Cardiac septum (tissue), 1 donor: ENCODE results near the gene OR4N2. TPM values are rescaled to one million over a fixed set of nuclear protein-coding genes. Genes with fewer than 3 reads are reported as not detected.
"Not testable (repeated sequence)": the region's sequence is repeated elsewhere in the genome, so short reads cannot be mapped to it uniquely, and the experiment has no call there.

Experiments used
- DNase-seq: peaks from one replicate; pipeline ENCODE4 v3.0.0-alpha.2; 2020; ENCODE audit warnings: low spot score
- intact Hi-C: fragments of 100-400 bp; cut with DNase I; formaldehyde crosslinking; loops from one replicate; pipeline ENCODE4 v1.14.0; 2022
- long read RNA-seq: library from polyadenylated mRNA; unstranded; transcript quantifications from one replicate; pipeline ENCODE4 v2.0.0, GENCODE V29; 2021
- total RNA-seq: library from RNA; stranded (reverse); fragmentation: NEBNext Ultra II Directional; extraction: Animal tissue kit (Norgen Biotek cat#: 25700); gene quantifications from one replicate; pipeline ENCODE4 v1.2.1, GENCODE V29; 2021
- donor health status: DM: no; HTN: no; CAD: no.

Gene OR4N2, protein sequence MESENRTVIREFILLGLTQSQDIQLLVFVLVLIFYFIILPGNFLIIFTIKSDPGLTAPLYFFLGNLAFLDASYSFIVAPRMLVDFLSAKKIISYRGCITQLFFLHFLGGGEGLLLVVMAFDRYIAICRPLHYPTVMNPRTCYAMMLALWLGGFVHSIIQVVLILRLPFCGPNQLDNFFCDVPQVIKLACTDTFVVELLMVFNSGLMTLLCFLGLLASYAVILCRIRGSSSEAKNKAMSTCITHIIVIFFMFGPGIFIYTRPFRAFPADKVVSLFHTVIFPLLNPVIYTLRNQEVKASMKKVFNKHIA
- total RNA-seq: not detected
- long read RNA-seq: 0 reads

DNA sequence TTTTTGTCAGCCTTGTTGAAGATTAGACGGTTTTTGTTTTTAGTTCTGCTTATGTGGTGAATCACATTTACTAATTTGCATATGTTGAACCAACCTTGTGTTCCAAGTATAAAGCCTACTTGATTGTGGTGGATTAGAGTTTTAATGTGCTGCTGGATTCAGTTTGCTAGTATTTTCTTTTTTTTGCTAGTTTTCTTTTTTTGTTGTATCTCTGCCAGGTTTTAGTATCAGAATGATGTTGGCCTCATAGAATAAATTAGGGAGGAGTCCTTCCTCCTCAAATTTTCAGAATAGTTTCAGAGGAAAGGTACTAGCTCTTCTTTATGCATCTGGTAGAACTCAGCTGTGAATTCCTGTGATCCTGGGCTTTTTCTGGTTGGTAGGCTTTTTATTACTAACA, at the start of gene OR4N2:
TSS of gene OR4N2 (plus strand) at position 301 of the 400 bp plus-strand sequence. CDS start 23,679 bp downstream, outside the sequence.
- intact Hi-C loops, DNase-seq: not testable (repeated sequence)

DNA sequence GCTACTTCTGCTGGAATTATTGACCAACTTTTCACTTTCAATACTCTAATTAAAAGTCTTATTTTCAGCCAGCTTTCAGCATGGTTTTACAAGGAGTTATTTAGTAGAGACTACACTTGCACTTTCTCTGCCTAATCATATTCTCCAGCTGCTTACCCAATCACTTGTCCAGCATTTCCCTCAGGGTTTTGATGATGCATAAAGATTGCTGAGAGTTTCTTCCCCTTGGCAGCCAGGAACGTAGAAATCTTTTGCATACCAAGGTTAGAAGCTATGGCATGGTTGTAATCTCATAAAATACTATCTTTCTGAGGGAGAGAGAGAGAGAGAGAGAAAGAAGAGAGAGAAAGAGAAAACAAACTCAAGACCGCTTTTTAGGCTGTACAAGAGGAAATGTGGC, 49.4 kb upstream of the OR4N2 start:
- no peak for DNase-seq
- intact Hi-C loops: no loop called here

DNA sequence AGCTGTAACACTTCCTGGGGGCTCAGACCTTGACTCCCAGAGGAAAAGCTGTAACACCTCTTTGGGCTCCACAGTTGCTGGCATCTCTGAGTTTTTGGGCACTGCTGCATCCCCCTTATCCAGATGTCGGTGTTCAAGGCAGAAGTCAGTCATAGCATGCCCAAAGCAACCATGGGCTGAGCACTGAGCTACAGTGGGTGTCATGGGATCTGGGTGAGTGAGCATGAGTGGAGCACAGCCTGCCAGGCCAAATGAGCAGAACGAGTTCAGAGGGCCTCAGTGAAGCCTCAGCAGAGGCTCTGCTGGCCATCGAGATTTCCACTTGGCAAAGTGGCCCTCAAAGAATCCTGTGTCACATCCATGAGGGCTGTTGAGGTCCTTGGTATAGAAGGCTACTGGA, 32.1 kb upstream of the OR4N2 start:
- intact Hi-C loops, DNase-seq: not testable (repeated sequence)

GRCh38 chr14:19771895-19772430, 31.6 kb upstream of the OR4N2 start:
- DNase-seq: no peak
- intact Hi-C loops: no loop called here

- intact Hi-C loops, DNase-seq: not testable (repeated sequence)
These were observed 31.1 kb upstream of the OR4N2 start for GRCh38 chr14:19772454-19772853.

GRCh38 chr14:19773204-19773603, 30.4 kb upstream of the OR4N2 start, which contains the start of gene OR4M1:
Gene OR4M1 (plus strand): TSS chr14:19773504. CDS start chr14:19780323, 6,819 bp downstream.
- intact Hi-C loops, DNase-seq: not testable (repeated sequence)

- intact Hi-C loops: no loop called here
- DNase-seq: no peak
These were observed 28.0 kb upstream of the OR4N2 start for GRCh38 chr14:19775587-19775986.

DNA sequence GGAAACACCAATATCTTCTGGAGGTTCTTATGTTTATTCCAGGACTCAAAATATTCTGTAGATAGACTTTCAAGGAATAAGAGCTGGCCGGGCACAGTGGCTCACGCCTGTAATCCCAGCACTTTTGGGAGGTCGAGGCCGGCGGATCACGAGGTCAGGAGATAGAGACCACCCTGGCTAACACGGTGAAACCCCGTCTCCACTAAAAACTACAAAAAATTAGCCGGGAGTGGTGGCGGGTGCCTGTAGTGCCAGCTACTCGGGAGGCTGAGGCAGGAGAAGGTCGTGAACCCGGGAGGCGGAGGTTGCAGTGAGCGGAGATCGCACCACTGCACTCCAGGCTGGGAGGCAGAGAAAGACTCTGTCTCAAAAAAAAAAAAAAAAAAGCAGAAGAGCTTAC, 17.7 kb upstream of the OR4N2 start:
- intact Hi-C loops, DNase-seq: not testable (repeated sequence)

DNA sequence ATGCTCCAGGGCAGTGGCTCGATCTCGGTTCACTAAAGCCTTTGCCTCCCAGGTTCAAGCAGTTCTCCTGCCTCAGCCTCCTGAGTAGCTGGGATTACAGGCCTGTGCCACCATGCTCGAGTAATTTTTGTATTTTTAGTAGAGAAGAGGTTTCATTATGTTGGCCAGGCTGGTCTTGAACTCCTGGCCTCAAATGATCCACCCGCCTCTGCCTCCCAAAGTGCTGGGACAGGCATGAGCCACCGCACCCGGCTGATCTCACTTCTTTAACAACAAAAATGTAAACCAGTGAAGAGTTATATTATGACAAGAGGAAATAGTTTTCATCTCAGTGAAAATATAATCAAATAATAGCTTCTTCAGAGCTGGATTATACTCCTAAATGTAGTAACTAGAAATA, 16.3 kb upstream of the OR4N2 start:
- DNase-seq, intact Hi-C loops: not testable (repeated sequence)

DNA sequence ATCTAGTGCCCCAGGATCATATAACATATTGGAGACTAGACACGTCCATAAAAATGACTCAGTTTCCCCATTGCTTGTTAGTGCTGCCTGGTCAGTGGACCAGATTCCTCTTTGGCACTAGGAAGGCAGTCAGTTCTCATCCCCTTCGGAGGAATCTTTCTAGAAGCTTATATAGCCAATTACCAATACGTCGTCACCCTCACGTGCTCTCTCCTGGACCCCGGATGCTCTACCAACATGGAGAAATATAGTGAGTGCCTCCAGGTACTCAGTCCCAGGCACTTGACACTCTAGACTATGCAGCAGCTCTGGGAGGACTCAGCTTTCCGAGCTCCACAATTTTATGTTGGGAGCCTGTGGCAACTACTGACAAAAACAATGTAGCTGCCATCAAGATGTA, 15.4 kb upstream of the OR4N2 start:
- DNase-seq, intact Hi-C loops: not testable (repeated sequence)

GRCh38 chr14:19796520-19797108, 7.0 kb upstream of the OR4N2 start:
- DNase-seq, intact Hi-C loops: not testable (repeated sequence)

GRCh38 chr14:19799880-19800279, 3.7 kb upstream of the OR4N2 start:
- DNase-seq: no peak
- intact Hi-C loops: no loop called here

DNA sequence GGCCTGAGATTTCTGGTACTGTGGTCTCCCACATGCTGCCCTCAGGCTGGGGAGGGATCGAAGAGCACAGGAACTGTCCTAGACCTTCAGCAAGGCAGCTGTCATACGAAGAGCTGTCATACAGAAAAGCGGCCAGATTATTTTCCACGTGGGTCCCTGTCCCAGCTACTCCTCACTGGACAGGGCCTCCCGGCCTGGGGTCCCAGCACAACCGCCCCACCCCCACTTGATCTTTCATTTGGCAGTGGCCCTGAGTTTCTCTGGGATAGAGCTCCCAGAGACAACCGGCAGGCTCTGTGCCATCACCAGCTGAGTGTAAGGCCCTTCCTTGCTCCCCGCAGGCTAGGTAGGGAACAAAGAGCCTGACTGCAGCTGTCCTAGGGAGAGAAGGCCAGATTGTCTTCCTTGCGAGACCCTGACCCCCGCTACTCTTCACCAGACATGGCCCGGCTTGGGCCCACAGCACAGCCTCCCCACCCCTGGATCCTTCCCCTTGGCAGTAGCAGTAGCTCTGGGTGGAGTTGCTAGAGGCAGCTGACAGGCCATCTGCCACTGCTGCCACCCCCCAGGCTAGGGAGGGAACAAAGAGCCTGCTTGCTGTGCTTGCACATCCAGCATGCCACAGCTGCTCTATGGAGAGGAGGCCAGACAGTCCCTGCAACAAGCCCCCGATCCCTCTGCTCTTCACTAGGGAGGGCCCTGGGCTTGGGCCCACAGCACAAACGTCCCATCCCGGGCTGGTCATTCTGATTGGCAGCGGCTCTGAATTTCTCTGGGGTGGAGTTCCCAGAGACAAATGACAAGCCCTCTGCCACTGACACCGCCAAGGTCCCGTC, 3.1 kb upstream of the OR4N2 start:
- intact Hi-C loops: no loop called here
- DNase-seq: no peak

GRCh38 chr14:19801118-19801464, 2.5 kb upstream of the OR4N2 start:
- DNase-seq: no peak
- intact Hi-C loops: no loop called here

DNA sequence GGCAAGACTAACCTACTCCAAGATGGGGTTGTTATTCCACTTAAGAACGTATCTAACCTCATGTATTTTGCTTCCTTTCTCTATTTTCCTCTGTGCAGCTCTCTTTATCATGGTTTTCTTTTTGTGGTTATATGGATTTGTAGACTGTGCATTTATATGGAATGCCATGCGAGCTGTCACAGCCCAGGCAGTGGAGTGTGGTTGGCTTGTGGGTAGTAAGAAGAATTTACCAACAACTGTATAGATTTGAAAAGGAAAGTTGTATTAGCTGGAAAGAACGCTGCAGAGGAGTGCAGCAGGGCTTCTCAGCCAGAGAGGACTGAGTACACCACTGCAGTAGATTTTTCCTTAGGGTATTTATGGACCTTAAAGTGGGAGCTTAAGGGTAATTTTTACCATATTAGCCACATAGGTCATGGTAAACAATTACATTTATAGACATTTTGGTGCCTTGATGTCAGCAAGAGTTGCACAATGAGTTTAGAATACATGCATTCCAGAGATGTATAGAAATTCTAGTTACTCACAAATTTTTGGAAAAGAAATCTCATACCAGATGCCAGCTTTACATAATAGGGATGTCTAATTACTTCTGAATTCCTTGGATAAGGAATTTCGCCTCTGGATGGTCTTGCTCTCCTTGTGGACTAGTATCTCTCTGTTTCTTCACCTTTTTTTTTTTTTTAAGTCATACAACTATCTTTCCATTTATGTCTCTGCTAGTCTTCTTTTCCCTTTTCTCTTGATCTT, 9.8 kb downstream of the OR4N2 start:
- DNase-seq, intact Hi-C loops: not testable (repeated sequence)

- DNase-seq: peak; percentile 56
- intact Hi-C loops: not testable (repeated sequence)
These were observed 16.3 kb downstream of the OR4N2 start for GRCh38 chr14:19819879-19820278.

DNA sequence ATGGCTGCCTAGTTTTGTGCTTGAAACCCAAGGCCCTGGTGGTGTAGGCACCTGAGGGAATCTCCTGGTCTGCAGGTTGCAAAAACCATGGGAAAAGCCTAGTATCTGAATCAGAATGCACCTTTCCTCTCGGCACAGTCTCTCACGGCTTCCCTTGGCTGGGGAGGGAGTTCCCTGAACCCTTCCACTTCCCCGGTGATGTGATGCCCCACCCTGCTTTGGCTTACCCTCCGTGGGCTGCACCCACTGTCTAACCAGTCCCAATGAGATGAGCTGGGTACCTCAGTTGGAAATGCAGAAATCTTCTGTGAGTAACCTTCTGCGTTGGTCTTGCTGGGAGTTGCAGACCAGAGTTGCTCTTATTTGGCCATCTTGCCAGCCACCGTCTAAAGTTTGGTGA, 17.4 kb downstream of the OR4N2 start:
- DNase-seq: peak; percentile 68
- intact Hi-C loops: not testable (repeated sequence)

DNA sequence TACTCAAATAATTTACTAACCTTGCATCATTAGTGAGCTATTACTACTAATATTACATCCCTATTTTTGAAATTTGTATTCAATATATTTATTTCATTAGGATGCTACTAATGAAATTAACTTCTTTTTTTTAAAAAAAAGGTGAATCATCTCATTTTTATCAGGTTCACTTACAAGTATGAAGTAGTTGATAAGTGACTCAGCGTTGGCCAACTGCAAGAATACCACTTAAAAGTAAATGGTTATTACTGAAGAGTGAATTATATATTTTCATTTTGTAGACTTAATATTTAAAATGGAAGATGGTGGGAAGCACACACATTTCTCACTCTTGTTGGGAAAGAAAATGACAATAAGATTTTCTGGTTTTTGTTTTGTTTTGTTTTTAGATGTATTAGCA, 19.6 kb downstream of the OR4N2 start:
- DNase-seq: no peak
- intact Hi-C loops: no loop called here

DNA sequence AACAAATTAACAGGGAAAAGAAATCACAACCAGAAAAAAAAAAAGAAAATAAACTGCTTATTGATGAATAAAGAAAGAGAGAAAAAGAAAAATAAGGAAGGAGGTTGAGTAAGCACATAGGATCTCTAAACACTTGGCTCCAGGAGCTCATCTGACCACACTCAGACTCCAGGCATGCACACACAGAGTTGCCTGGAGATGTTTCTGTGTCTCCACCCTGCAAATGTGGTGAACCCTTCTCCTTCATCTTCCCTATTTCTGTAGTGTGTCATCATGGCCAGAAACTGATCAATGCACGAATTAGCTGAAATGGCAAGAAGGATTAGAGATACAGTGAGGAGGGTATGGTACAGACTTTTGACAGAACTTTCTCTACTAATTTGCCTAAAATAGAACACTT, 20.2 kb downstream of the OR4N2 start:
- DNase-seq: no peak
- intact Hi-C loops: no loop called here
